Measurements from ENCODE around the gene HK2. TPM values are rescaled to one million over a fixed set of nuclear protein-coding genes. Genes with fewer than 3 reads are reported as not detected.
A peak's percentile ranks its signal among the peaks of the same experiment; 100 is the strongest.
"Not testable (repeated sequence)": the region's sequence is repeated elsewhere in the genome, so short reads cannot be mapped to it uniquely, and the experiment has no call there.

HK2 gene
- 27.8 and 28.9 TPM in 2 replicates for total RNA-seq (2014; rRNA removed; shearing (Covaris generic); ENCODE audit: low replicate concordance)

GRCh38 chr2:74833418-74834233 is at the start of gene HK2:
TSS of gene HK2 (plus strand) at chr2:74834127. CDS start at chr2:74834581, 454 bp downstream.
- H3K4me3 ChIP-seq = peak within 1 kb of the TSS; percentile 83
- no peaks in the 10 kb centered on the region for H3K9me3 ChIP-seq
- H3K27me3 ChIP-seq = no peaks in the 10 kb centered on the region
- DNase-seq = peak; percentile 88
- peaks cover 8% of the 10 kb centered on the region; the same call in 1 of the 2 replicates for H3K36me3 ChIP-seq

- H3K9me3 ChIP-seq = peaks cover 14% of the 10 kb centered on the region
- H3K27me3 ChIP-seq = no peaks in the 10 kb centered on the region
- H3K4me3 ChIP-seq = no peak overlapping the region
- DNase-seq = no peak
- no peaks in the 10 kb centered on the region for H3K36me3 ChIP-seq
These were observed 44.7 kb upstream of the HK2 start for GRCh38 chr2:74789271-74789670.

GRCh38 chr2:74792282-74792681 is 41.6 kb upstream of the HK2 start:
- no peak for DNase-seq
- Histone ChIP-seq H3K4me3 (no peak overlapping the region), H3K27me3 (no peaks in the 10 kb centered on the region), H3K9me3 (peaks cover 14% of the 10 kb centered on the region), H3K36me3 (no peaks in the 10 kb centered on the region)

- not testable (repeated sequence) for H3K9me3 ChIP-seq, H3K27me3 ChIP-seq, DNase-seq, H3K4me3 ChIP-seq, H3K36me3 ChIP-seq
These were observed 39.0 kb upstream of the HK2 start for GRCh38 chr2:74794878-74795277.

GRCh38 chr2:74806355-74806839 is 27.5 kb upstream of the HK2 start:
- H3K36me3 ChIP-seq = no peaks in the 10 kb centered on the region

GRCh38 chr2:74806920-74807319 is 27.0 kb upstream of the HK2 start:
- Histone ChIP-seq H3K36me3 (no peaks in the 10 kb centered on the region), H3K27me3 (no peaks in the 10 kb centered on the region), H3K4me3 (no peak overlapping the region), H3K9me3 (no peaks in the 10 kb centered on the region)
- no peak for DNase-seq

More at GRCh38 chr2:74806355-74806839, 27.5 kb upstream of the HK2 start:
- DNase-seq = no peak
- Histone ChIP-seq H3K9me3 (no peaks in the 10 kb centered on the region), H3K27me3 (no peaks in the 10 kb centered on the region), H3K4me3 (no peak overlapping the region)

GRCh38 chr2:74812787-74813590 is 20.9 kb upstream of the HK2 start:
- Histone ChIP-seq H3K36me3 (no peaks in the 10 kb centered on the region), H3K4me3 (no peak overlapping the region), H3K27me3 (no peaks in the 10 kb centered on the region; the same call in none of the 2 replicates), H3K9me3 (no peaks in the 10 kb centered on the region)
- DNase-seq = no peak

- H3K4me3 ChIP-seq = no peak overlapping the region
- H3K27me3 ChIP-seq = no peaks in the 10 kb centered on the region; the same call in none of the 2 replicates
- no peaks in the 10 kb centered on the region for H3K36me3 ChIP-seq
These were observed 19.8 kb upstream of the HK2 start for GRCh38 chr2:74814102-74814501.

GRCh38 chr2:74815941-74816340 is 18.0 kb upstream of the HK2 start:
- Histone ChIP-seq H3K27me3 (no peaks in the 10 kb centered on the region; the same call in none of the 2 replicates), H3K36me3 (no peaks in the 10 kb centered on the region), H3K4me3 (no peak overlapping the region), H3K9me3 (no peaks in the 10 kb centered on the region)
- no peak for DNase-seq

More at GRCh38 chr2:74814102-74814501, 19.8 kb upstream of the HK2 start:
- H3K9me3 ChIP-seq = no peaks in the 10 kb centered on the region
- DNase-seq = no peak

GRCh38 chr2:74816540-74817303 is 17.2 kb upstream of the HK2 start:
- no peaks in the 10 kb centered on the region for H3K36me3 ChIP-seq
- no peak overlapping the region for H3K4me3 ChIP-seq
- DNase-seq = no peak

GRCh38 chr2:74817304-74817675 is 16.6 kb upstream of the HK2 start:
- DNase-seq = no peak
- H3K9me3 ChIP-seq = no peaks in the 10 kb centered on the region
- no peaks in the 10 kb centered on the region; the same call in none of the 2 replicates for H3K27me3 ChIP-seq
- H3K4me3 ChIP-seq = no peak overlapping the region
- H3K36me3 ChIP-seq = no peaks in the 10 kb centered on the region

More at GRCh38 chr2:74816540-74817303, 17.2 kb upstream of the HK2 start:
- Histone ChIP-seq H3K27me3 (no peaks in the 10 kb centered on the region; the same call in none of the 2 replicates), H3K9me3 (no peaks in the 10 kb centered on the region)

- no peak for DNase-seq
- H3K9me3 ChIP-seq = no peaks in the 10 kb centered on the region
- no peak overlapping the region for H3K4me3 ChIP-seq
- H3K36me3 ChIP-seq = no peaks in the 10 kb centered on the region
- no peaks in the 10 kb centered on the region for H3K27me3 ChIP-seq
These were observed 14.2 kb upstream of the HK2 start for GRCh38 chr2:74819702-74820101.

GRCh38 chr2:74821177-74822126 is 12.5 kb upstream of the HK2 start:
- Histone ChIP-seq H3K4me3 (no peak overlapping the region), H3K36me3 (no peaks in the 10 kb centered on the region), H3K9me3 (no peaks in the 10 kb centered on the region), H3K27me3 (no peaks in the 10 kb centered on the region)
- peak; percentile 45 for DNase-seq

GRCh38 chr2:74822771-74823566 is 11.0 kb upstream of the HK2 start:
- H3K36me3 ChIP-seq = no peaks in the 10 kb centered on the region
- no peaks in the 10 kb centered on the region for H3K9me3 ChIP-seq
- no peak overlapping the region for H3K4me3 ChIP-seq
- peak; percentile 62 for DNase-seq
- H3K27me3 ChIP-seq = no peaks in the 10 kb centered on the region

- no peak for DNase-seq
These were observed 9.2 kb upstream of the HK2 start for GRCh38 chr2:74824679-74825078.

More at GRCh38 chr2:74824679-74825078, 9.2 kb upstream of the HK2 start:
- H3K9me3 ChIP-seq = no peaks in the 10 kb centered on the region
- no peaks in the 10 kb centered on the region for H3K36me3 ChIP-seq
- H3K4me3 ChIP-seq = no peak overlapping the region
- H3K27me3 ChIP-seq = no peaks in the 10 kb centered on the region

Data from MG63 (cell line).